H9 (cell line): ENCODE results near the gene RPS19. TPM values are rescaled to one million over a fixed set of nuclear protein-coding genes. Genes with fewer than 3 reads are reported as not detected.

Experiments used
- DNase-seq: peaks from one replicate; pipeline ENCODE4 v3.0.0-alpha.2; 2017
- H2AFZ ChIP-seq: one replicate; pipeline ENCODE4 v1.6.1; 2013; ENCODE audit warnings: mild to moderate bottlenecking, low read length, control low read depth, moderate library complexity
- H2AK5ac ChIP-seq: 2 replicates; pipeline ENCODE4 v1.6.1; 2013; ENCODE audit warnings: low read length, control low read depth, mixed read lengths; ENCODE audit not compliant: insufficient read length
- H2BK120ac ChIP-seq: one replicate; pipeline ENCODE4 v1.6.1; 2013; ENCODE audit warnings: low read depth, mild to moderate bottlenecking, low read length, control low read depth, inconsistent platforms; ENCODE audit not compliant: poor library complexity, severe bottlenecking
- H2BK12ac ChIP-seq: 2 replicates; pipeline ENCODE4 v1.6.1; 2013; ENCODE audit warnings: low read length, control low read depth, mixed read lengths, low read depth; ENCODE audit not compliant: insufficient read length
- H2BK15ac ChIP-seq: 2 replicates; pipeline ENCODE4 v1.6.1; 2013; ENCODE audit warnings: low read depth, low read length, control low read depth
- H2BK20ac ChIP-seq: one replicate; pipeline ENCODE4 v1.6.1; 2013; ENCODE audit warnings: low read depth, mild to moderate bottlenecking, low read length, control low read depth, inconsistent platforms; ENCODE audit not compliant: poor library complexity, severe bottlenecking
- H2BK5ac ChIP-seq: 2 replicates; pipeline ENCODE4 v1.6.1; 2013; ENCODE audit warnings: low read length, control low read depth, mixed read lengths; ENCODE audit not compliant: insufficient read length
- H3K14ac ChIP-seq: 2 replicates; pipeline ENCODE4 v1.6.1; 2013; ENCODE audit warnings: low read length, control low read depth; ENCODE audit not compliant: insufficient read depth
- H3K18ac ChIP-seq: 2 replicates; pipeline ENCODE4 v1.6.1; 2013; ENCODE audit warnings: low read depth, mild to moderate bottlenecking, mixed read lengths, low read length, control low read depth; ENCODE audit not compliant: insufficient read length
- H3K23ac ChIP-seq: 2 replicates; pipeline ENCODE4 v1.6.1; 2013; ENCODE audit warnings: low read length, control low read depth, mixed read lengths, low read depth; ENCODE audit not compliant: insufficient read length
- H3K23me2 ChIP-seq: 2 replicates; pipeline ENCODE4 v1.6.1; 2013; ENCODE audit warnings: low read depth, mild to moderate bottlenecking, mixed read lengths, low read length, control low read depth; ENCODE audit not compliant: insufficient read length, poor library complexity, severe bottlenecking
- H3K27ac ChIP-seq: 2 replicates; pipeline ENCODE4 v1.5.1; 2013; ENCODE audit warnings: low read length, control low read depth, mixed read lengths, low read depth; ENCODE audit not compliant: insufficient read length
- H3K27me3 ChIP-seq: 2 replicates; pipeline ENCODE4 v1.6.1; 2013; ENCODE audit warnings: low read length, control low read depth, inconsistent platforms; ENCODE audit not compliant: insufficient read depth
- H3K4ac ChIP-seq: 2 replicates; pipeline ENCODE4 v1.6.1; 2013; ENCODE audit warnings: low read depth, mild to moderate bottlenecking, control low read depth, inconsistent platforms, low read length, moderate library complexity
- H3K4me1 ChIP-seq: 2 replicates; pipeline ENCODE4 v1.6.1; 2013; ENCODE audit warnings: low read length, control low read depth, inconsistent platforms; ENCODE audit not compliant: insufficient read depth
- H3K4me2 ChIP-seq: 2 replicates; pipeline ENCODE4 v1.6.1; 2013; ENCODE audit warnings: low read length, control low read depth, mixed read lengths; ENCODE audit not compliant: insufficient read length, insufficient read depth
- H3K56ac ChIP-seq: 2 replicates; pipeline ENCODE4 v1.6.1; 2013; ENCODE audit warnings: low read depth, mild to moderate bottlenecking, mixed read lengths, low read length, control low read depth; ENCODE audit not compliant: insufficient read length
- H3K79me1 ChIP-seq: 2 replicates; pipeline ENCODE4 v1.6.1; 2013; ENCODE audit warnings: low read depth, mild to moderate bottlenecking, moderate library complexity, low read length, control low read depth, inconsistent platforms; ENCODE audit not compliant: insufficient read depth, poor library complexity, severe bottlenecking
- H3K79me2 ChIP-seq: 2 replicates; pipeline ENCODE4 v1.6.1; 2013; ENCODE audit warnings: low read length, control low read depth, inconsistent platforms; ENCODE audit not compliant: insufficient read depth
- H3K9ac ChIP-seq: 2 replicates; pipeline ENCODE4 v1.6.1; 2013; ENCODE audit warnings: low read length, control low read depth, mixed read lengths; ENCODE audit not compliant: insufficient read length; ENCODE audit errors: extremely low read depth
- H3K9me3 ChIP-seq: one replicate; pipeline ENCODE4 v1.6.1; 2013; ENCODE audit warnings: low read depth, low read length, inconsistent platforms; ENCODE audit not compliant: control insufficient read depth
- H3T11ph ChIP-seq: one replicate; pipeline ENCODE4 v1.6.1; 2013; ENCODE audit warnings: mild to moderate bottlenecking, low read length, control low read depth, inconsistent platforms
- H4K20me1 ChIP-seq: one replicate; pipeline ENCODE4 v1.6.1; 2013; ENCODE audit not compliant: control insufficient read depth, insufficient read length, insufficient read depth
- H4K5ac ChIP-seq: 2 replicates; pipeline ENCODE4 v1.6.1; 2013; ENCODE audit warnings: low read depth, mild to moderate bottlenecking, mixed read lengths, low read length, control low read depth; ENCODE audit not compliant: insufficient read length
- H4K8ac ChIP-seq: replicated peaks from 2 replicates; pipeline ENCODE4 v1.6.1; 2013; ENCODE audit warnings: low read length, control low read depth, mixed read lengths, low read depth; ENCODE audit not compliant: insufficient read length
- H4K91ac ChIP-seq: 2 replicates; pipeline ENCODE4 v1.6.1; 2013; ENCODE audit warnings: low read depth, mild to moderate bottlenecking, moderate library complexity, mixed read lengths, low read length, control low read depth; ENCODE audit not compliant: insufficient read length
- H3K27ac Mint-ChIP-seq, 3 experiments: 2 replicates in 2 of 3; 3 replicates in 1 of 3; pipeline ENCODE4 v1.8.0; 2020 to 2021; ENCODE audit warnings: mixed read lengths in 3 of 3, mild to moderate bottlenecking in 1 of 3, moderate library complexity in 1 of 3
- H3K27me3 Mint-ChIP-seq: 2 replicates; pipeline ENCODE4 v1.8.0; 2021; ENCODE audit warnings: low read depth, mild to moderate bottlenecking, moderate library complexity, mixed read lengths
- H3K36me3 Mint-ChIP-seq, 3 experiments: 2 replicates in 2 of 3; 3 replicates in 1 of 3; pipeline ENCODE4 v1.8.0; 2020 to 2021; ENCODE audit warnings: low read depth in 3 of 3, mixed read lengths in 3 of 3; ENCODE audit not compliant: insufficient read depth in 1 of 3
- H3K4me1 Mint-ChIP-seq, 2 experiments: 2 replicates each; pipeline ENCODE4 v1.8.0; 2020; ENCODE audit warnings: mixed read lengths in 2 of 2
- H3K4me3 Mint-ChIP-seq, 2 experiments: 2 replicates in 1 of 2; 3 replicates in 1 of 2; pipeline ENCODE4 v1.8.0; 2020 to 2021; ENCODE audit warnings: mild to moderate bottlenecking in 2 of 2, mixed read lengths in 2 of 2, moderate library complexity in 1 of 2
- H3K9me3 Mint-ChIP-seq, 2 experiments: 2 replicates in 1 of 2; 3 replicates in 1 of 2; pipeline ENCODE4 v1.8.0; 2020; ENCODE audit warnings: mild to moderate bottlenecking in 2 of 2, mixed read lengths in 2 of 2, moderate library complexity in 1 of 2
- CTCF ChIP-seq: fragments of 200-600 bp; sonication (generic); conservative IDR thresholded peaks from 3 replicates; pipeline ENCODE4 v1.8.0; 2021; ENCODE audit warnings: antibody characterized with exemption, mild to moderate bottlenecking
- WGBS: extraction: QIAGEN DNeasy Blood & Tissue Kit; methylation state at CpG from one replicate; pipeline ENCODE4 v1.1.7; 2013; ENCODE audit warnings: missing lambda C conversion rate, low lambda C conversion rate, mixed read lengths; ENCODE audit not compliant: insufficient read length; ENCODE audit errors: extremely low coverage; 5-methylcytosine and 5-hydroxymethylcytosine counted together
- total RNA-seq: library from RNA; stranded (reverse); gene quantifications from 2 replicates; pipeline ENCODE4 v1.2.1, GENCODE V29; 2021

The RPS19 gene
- total RNA-seq, 1 experiment from 2014 or later, result 3,024 TPM

DNA sequence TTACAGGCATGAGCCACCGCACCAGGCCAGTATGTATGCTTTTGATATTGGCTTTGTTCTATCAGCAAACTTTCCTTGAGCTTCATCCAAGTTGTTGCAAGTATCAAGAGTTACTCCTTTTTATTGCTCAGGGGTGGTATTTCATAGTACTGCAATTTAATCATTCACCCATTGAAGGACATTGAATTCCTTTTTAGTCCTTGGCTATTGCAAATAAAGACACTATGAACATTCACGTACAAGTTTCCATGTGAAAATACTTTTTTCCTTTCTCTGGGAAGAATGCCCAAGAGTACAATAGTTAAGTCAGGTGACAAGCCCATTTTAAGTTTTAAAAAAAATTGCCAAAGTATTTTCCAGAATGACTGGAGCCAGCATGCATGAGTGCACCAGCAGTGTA, 43.3 kb upstream of the RPS19 start:
- no peaks in the 10 kb centered on the region for H3K4me1 ChIP-seq
- no peak for DNase-seq
- H2BK5ac ChIP-seq, result no peak overlapping the region
- H2AK5ac ChIP-seq, result no peak overlapping the region
- no peaks in the 10 kb centered on the region for H3K23me2 ChIP-seq
- H3K9me3 Mint-ChIP-seq, result peaks cover 17 to 90% of the 10 kb centered on the region in 2 experiments
- H4K5ac ChIP-seq, result no peak overlapping the region
- H2BK12ac ChIP-seq, result no peak overlapping the region
- no peak overlapping the region for H2BK20ac ChIP-seq
- H4K20me1 ChIP-seq, result no peaks in the 10 kb centered on the region
- no peaks in the 10 kb centered on the region for H3K79me1 ChIP-seq
- no peak overlapping the region for H3K18ac ChIP-seq
- H3T11ph ChIP-seq, result no peak overlapping the region
- H3K9ac ChIP-seq, result no peak overlapping the region
- no peak overlapping the region for H2BK15ac ChIP-seq
- no peak overlapping the region for H2AFZ ChIP-seq
- no peak overlapping the region for H3K14ac ChIP-seq
- H4K8ac ChIP-seq, result no peak overlapping the region
- no peak overlapping the region for H3K4me2 ChIP-seq
- no peak overlapping the region for H3K4ac ChIP-seq
- no peak overlapping the region for H3K4me3 Mint-ChIP-seq
- H3K56ac ChIP-seq, result no peak overlapping the region
- no peak overlapping the region for H2BK120ac ChIP-seq
- H3K27ac Mint-ChIP-seq, result no peak overlapping the region
- H3K36me3 Mint-ChIP-seq, result peaks cover 2 to 36% (median 5%) of the 10 kb centered on the region in 3 experiments; a peak in 3 of 7 replicates
- H3K23ac ChIP-seq, result no peak overlapping the region
- no CpG with 5 or more reads among the region's 2 CpGs for WGBS
- H3K4me1 Mint-ChIP-seq, result no peaks in the 10 kb centered on the region
- TF ChIP-seq CTCF, result no peak
- no peak overlapping the region for H4K91ac ChIP-seq
- H3K27me3 Mint-ChIP-seq, result peaks cover 5% of the 10 kb centered on the region; the same call in 1 of the 2 replicates
- no peaks in the 10 kb centered on the region; the same call in 1 of the 2 replicates for H3K27me3 ChIP-seq
- H3K9me3 ChIP-seq, result no peaks in the 10 kb centered on the region
- H3K79me2 ChIP-seq, result no peaks in the 10 kb centered on the region
- no peak overlapping the region for H3K27ac ChIP-seq
